Measurements from ENCODE around the gene SEL1L3.

Gene SEL1L3

DNA sequence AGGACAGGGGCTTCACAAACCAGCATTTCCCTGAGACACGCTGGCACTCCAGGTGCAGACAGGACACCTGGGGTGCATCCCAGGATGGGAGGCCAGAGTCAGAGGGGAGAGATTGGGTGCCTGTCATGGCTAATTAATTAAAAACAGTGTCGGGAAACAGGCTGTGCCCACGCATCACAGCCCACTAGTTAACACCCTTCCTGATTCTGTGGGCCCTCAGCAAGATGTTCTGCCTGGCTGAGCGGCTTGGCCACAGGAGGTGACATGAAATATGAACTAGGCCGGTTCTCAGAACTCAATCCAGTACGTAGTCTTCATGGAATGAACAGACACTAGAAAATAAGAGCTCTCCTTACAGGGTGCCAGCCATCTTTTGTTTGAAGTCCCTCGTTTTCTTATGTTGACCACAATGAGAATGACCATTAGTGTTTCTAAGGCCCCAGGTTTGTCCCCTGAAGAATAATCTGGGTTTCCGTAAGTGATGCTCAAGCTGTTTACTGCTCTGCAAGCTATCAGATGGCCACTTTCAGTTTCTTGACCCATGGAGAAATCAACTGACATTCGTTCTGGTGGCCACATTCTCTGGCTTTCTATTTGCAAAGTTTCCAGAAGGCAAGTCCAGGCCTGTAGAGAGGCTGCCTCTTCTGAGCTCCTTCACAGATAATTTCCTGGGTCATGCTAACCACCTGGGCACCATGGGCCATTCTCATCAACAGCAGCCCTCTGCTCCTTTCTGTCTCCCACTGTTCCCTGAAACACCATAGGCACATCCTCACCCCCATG is 134.9 kb downstream of the SEL1L3 start:
- no peak for DNase-seq

GRCh38 chr4:25725870-25726269 is 136.9 kb downstream of the SEL1L3 start:
- DNase-seq: no peak

- DNase-seq: no peak
Measured at GRCh38 chr4:25723409-25723808, 139.4 kb downstream of the SEL1L3 start.

DNA sequence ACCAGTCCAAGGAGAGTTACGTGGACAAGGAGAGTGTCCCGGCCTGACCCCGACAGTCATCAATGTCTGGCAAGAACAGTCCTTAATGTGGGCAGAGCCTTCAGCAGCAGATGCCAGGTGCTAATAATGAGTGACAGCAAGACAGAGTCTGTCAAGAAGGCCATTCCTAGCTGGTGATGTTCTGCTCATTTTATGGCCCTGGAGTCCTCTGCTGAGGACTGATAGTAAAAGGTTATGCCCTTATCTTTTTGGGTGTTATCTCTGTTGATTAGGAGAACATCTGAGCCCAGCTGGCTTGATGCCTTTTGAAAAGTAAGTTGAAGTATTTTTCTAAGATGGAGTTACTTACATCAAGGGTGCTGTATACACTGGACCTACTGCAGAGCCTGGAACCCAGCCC is 139.8 kb downstream of the SEL1L3 start:
- DNase-seq: no peak

DNA sequence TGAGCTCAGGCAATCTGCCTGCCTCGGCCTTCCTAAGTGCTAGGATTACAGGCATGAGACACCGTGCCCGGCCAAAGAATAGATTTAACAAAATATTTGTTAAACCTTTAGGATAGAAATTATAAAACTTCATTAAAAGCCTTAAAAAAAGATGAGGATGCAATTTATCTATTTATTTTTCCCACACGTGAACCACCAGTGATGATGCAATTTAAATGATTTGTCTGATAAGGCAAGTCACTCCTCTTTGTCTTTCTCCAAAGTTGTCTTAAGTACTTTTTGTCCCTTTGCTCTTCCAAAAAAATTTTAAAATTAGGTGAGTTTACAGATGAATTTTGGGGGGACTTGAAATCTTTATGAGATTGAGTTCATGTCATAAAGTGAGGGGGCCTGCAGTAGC is 149.0 kb downstream of the SEL1L3 start:
- no peak for DNase-seq

DNA sequence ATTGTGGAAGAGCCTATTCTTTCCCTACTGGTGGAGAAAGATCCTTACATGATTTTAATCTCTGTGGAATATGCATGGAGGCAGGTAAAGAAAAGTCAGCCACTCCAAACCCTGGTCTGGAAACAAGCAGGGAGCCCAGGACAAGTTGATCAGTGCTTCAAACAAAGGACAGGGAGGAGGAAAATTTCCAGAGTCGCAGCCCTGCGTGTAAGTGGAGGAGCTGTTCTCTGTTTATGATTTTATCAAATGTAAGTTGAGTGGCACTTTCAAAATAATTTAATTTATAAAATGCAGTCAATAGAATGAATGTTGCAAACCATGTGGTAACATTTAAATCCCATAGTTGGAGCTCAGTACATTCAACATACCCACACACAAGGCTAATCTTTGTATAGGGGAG is 150.2 kb downstream of the SEL1L3 start:
- DNase-seq: no peak

GRCh38 chr4:25710637-25711036 is 152.2 kb downstream of the SEL1L3 start:
- DNase-seq: no peak

GRCh38 chr4:25704516-25704915 is 158.3 kb downstream of the SEL1L3 start:
- DNase-seq: no peak

DNA sequence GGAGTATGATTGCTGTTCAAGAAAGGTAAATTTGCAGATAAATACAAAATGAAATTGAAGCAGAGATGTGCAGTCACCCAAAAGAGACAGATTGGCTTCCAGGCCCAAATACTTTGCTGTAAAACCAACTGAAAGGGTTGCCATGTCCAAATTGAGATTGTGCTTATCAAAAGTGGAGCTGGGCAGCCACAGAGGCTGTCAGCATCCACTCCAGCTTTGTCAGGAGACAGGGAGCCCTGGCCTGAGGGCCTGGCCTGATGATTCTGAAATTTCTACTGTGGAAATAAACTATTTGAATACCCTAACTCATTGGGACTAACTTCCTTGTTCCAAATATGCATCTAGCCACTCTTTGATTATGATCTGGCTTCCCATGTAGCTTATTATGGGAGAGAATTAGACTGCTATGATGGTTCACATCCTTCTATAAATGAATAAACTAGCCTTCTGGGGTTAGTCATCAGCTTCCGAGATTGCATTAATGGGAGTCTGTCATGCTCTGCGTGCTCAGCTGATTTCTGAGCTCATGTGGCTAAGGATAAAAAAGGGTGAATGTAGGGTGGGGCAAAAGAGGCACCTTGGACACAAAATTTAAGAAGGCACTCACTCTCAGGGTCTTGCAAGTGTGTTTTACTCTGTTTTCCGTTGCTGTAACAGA is 158.9 kb downstream of the SEL1L3 start:
- no peak for DNase-seq

DNA sequence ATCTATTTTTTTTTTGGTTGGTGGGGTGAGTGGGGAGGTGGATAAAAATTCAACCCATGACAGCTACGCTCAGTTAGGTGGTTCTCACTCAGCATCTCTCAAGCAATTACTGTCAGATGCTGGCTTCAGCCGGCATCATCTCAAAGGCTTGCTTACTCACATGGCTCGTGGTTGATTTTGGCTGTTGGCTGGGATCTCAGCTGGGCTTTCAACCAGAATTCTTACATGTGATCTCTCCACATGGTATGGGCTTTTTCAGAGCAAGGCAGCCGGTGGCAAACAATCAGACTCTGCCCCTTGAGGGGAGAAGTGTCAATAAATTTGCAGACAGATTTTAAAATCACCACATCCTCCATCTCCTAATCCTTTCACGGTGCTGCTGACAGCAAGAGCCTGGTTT is 159.9 kb downstream of the SEL1L3 start:
- no peak for DNase-seq

GRCh38 chr4:25700661-25701060 is 162.1 kb downstream of the SEL1L3 start:
- no peak for DNase-seq

DNA sequence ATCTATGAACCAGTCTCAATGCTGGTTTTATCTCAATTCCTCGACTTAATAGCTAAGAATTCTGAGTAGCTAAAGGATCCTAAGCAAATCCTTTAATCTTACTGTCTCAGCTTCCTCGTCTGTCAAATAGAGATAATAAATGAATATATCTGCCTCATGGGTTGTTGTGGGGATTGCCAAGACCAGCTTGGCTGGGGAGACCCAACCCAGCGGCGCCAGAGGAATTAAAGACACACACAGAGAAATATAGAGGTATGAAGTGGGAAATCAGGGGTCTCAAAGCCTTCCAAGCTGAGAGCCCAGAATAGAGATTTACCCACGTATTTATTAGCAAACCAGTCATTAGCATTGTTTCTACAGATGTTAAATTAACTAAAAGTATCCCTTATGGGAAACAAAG is 165.3 kb downstream of the SEL1L3 start:
- no peak for DNase-seq
